Muscle of back (tissue), 13 donors: ENCODE results near the gene LDLRAD4. TPM values are rescaled to one million over a fixed set of nuclear protein-coding genes. Genes with fewer than 3 reads are reported as not detected.
A peak's percentile ranks its signal among the peaks of the same experiment; 100 is the strongest.

Experiments
- DNase-seq, 3 donors: peaks; one replicate each; pipeline versions ENCODE4 v3.0.0 to v3.0.0-alpha.2; 2013
- long read RNA-seq, 9 donors: transcript quantifications; one replicate each; lab custom pipeline, GENCODE V29; 2026
- polyA plus RNA-seq, 10 donors: library from polyadenylated mRNA; unstranded; fragments of 120-200 nt; gene quantifications; one replicate each; pipeline ENCODE4 v1.2.1, GENCODE V29; 2013; ENCODE audit not compliant: insufficient read length in 10 of 10

Gene LDLRAD4
- polyA plus RNA-seq, result 10 to 100 TPM in 6 of 10 donors, 1 to 10 TPM in 4; 6.9 to 15.9 (median 11.2) TPM
- long read RNA-seq, donor 1, result 0 reads
- long read RNA-seq, donor 2, result 0 reads
- long read RNA-seq, donor 3, result 0 reads
- long read RNA-seq, donor 4, result 0 reads
- long read RNA-seq, donor 5, full-length matches to known transcripts, result 1 of 1 reads
- long read RNA-seq, donor 5, partial matches to known transcripts, result 0 of 1 reads
- long read RNA-seq, donor 5, other reads (novel, unspliced or antisense), result 0 of 1 reads
- long read RNA-seq, donor 6, full-length matches to known transcripts, result 1 of 1 reads
- long read RNA-seq, donor 6, partial matches to known transcripts, result 0 of 1 reads
- long read RNA-seq, donor 6, other reads (novel, unspliced or antisense), result 0 of 1 reads
- long read RNA-seq, donor 7, partial matches to known transcripts, result 0 of 1 reads
- long read RNA-seq, donor 7, other reads (novel, unspliced or antisense), result 0 of 1 reads
- long read RNA-seq, donor 8, result 0 reads
- long read RNA-seq, donor 9, result 0 reads

GRCh38 chr18:13218368-13218991, at the start of gene LDLRAD4:
Gene LDLRAD4, plus strand, starts transcription at chr18:13218760.
- DNase-seq, result peak in 2 of 3 donors; percentile 63 to 87

GRCh38 chr18:13173578-13174145, 44.9 kb upstream of the LDLRAD4 start:
- no peak for DNase-seq

GRCh38 chr18:13175266-13175665, 43.3 kb upstream of the LDLRAD4 start:
- DNase-seq, result peak in 1 of 3 donors; percentile 29

- DNase-seq, result no peak
These were observed 42.8 kb upstream of the LDLRAD4 start for GRCh38 chr18:13175754-13176210.

GRCh38 chr18:13176847-13177246, 41.7 kb upstream of the LDLRAD4 start:
- DNase-seq, result no peak

- DNase-seq, result no peak
These were observed 40.4 kb upstream of the LDLRAD4 start for GRCh38 chr18:13178197-13178596.

- no peak for DNase-seq
These were observed 39.6 kb upstream of the LDLRAD4 start for GRCh38 chr18:13178976-13179375.

GRCh38 chr18:13179566-13180113, 38.9 kb upstream of the LDLRAD4 start:
- DNase-seq, result no peak

GRCh38 chr18:13180614-13181375, 37.8 kb upstream of the LDLRAD4 start:
- DNase-seq, result no peak

- DNase-seq, result no peak
These were observed 36.8 kb upstream of the LDLRAD4 start for GRCh38 chr18:13181765-13182164.

- DNase-seq, result no peak
These were observed 35.2 kb upstream of the LDLRAD4 start for GRCh38 chr18:13183359-13183758.

GRCh38 chr18:13183790-13184189, 34.8 kb upstream of the LDLRAD4 start:
- DNase-seq, result no peak

- DNase-seq, result no peak
These were observed 34.2 kb upstream of the LDLRAD4 start for GRCh38 chr18:13184396-13184795.

- DNase-seq, result no peak
These were observed 32.8 kb upstream of the LDLRAD4 start for GRCh38 chr18:13185675-13186198.

- DNase-seq, result no peak
These were observed 31.9 kb upstream of the LDLRAD4 start for GRCh38 chr18:13186687-13187086.

GRCh38 chr18:13187498-13187897, 31.1 kb upstream of the LDLRAD4 start:
- DNase-seq, result no peak

- DNase-seq, result peak in 2 of 3 donors; percentile 16 to 60
These were observed 27.5 kb upstream of the LDLRAD4 start for GRCh38 chr18:13191031-13191430.

GRCh38 chr18:13191779-13192178, 26.8 kb upstream of the LDLRAD4 start:
- DNase-seq, result no peak

- no peak for DNase-seq
These were observed 25.6 kb upstream of the LDLRAD4 start for GRCh38 chr18:13192970-13193369.

- DNase-seq, result no peak
These were observed 24.3 kb upstream of the LDLRAD4 start for GRCh38 chr18:13194239-13194638.

- DNase-seq, result no peak
These were observed 19.9 kb upstream of the LDLRAD4 start for GRCh38 chr18:13198701-13199100.
